ENCODE measurements around the gene CHRM4.

- no peak for TF ChIP-seq CTCF (IDR thresholded peaks at IDR 0.05)
- TF ChIP-seq POLR2A (IDR thresholded peaks at IDR 0.05), result no peak
Observed at GRCh38 chr11:46339816-46340215, 51.8 kb downstream of the CHRM4 start.
